Smooth muscle cell of the coronary artery (primary cell): ENCODE data around the gene DHODH. TPM values are rescaled to one million over a fixed set of nuclear protein-coding genes. Genes with fewer than 3 reads are reported as not detected.

Experiments
- total RNA-seq: library from RNA; depleted of rRNA; stranded (reverse); fragments of >200 nt; gene quantifications from 2 replicates; pipeline ENCODE4 v1.2.3, GENCODE V29; 2014; ENCODE audit warnings: low replicate concordance

Gene DHODH
- 2.3 and 2.9 TPM in 2 replicates for total RNA-seq

DNA sequence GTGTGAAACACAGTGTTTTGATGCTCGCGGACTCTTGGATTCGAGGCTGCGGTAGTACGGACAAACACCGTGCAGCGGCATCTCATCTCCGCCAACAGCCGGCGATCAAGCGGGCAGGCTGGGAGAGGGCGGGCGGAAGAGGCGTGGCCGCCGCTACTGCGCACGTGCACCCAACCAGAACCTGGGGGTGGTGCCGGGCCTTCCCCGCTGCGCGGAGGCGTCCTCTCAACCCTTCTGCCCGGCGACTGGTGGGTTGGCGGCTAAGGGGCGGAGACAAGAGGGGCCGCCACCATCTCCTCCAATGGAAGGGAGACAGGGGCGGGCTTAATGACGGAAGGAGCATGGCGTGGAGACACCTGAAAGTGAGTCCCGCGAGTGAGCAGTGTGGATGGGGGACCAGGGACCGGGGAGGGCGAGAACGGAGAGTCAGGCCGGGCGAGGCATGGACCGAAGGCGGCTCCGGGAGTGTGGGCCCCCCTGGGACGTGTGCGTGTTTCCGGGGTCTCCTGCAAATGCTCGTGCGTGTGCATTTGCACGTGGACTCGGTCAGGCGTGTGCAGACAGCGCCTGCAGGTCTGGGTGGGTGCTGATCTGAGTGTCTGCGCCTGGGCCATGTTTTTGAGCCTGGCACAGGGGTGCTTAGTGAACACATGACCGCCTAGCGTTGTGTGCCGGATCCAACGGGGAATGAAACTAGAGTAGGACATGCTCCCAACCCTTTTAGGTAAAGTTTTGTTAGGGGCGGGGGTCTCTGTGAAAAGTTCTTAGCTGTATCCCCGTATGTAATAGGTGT is at the start of gene DHODH:
TSS of gene DHODH (plus strand) at position 321 of the 793 bp plus-strand sequence. CDS start at position 342, 21 bp downstream.

DNA sequence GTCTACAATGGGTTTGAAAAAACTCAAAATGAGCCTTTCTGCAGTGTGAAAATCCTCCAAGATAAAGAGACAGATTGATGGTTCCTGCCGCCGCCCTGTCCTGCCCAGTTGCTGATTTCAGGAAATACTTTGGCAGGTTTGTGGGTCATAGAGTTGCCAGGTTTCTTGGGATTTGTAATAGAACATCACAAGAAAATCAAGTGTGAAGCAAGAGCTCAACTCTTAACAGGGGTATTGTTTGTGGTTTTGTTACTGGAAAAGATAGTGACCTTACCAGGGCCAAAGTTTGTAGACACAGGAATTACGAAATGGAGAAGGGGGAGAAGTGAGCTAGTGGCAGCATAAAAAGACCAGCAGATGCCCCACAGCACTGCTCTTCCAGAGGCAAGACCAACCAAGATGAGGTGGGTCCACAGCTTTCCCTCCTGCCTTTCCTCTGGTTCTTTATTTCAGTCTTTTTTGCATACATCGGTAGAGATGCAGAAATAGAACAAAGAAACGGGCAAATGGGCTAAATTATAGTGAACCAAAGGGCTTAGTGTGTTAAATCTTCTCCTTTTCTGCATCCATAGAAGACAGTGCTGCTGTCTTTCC is 45.8 kb downstream of the DHODH start, which contains the start of gene HP:
TSS of gene HP (plus strand) at position 252 of the 594 bp plus-strand sequence. CDS start at position 400, 148 bp downstream.

Other genes starting within 250 kb of the DHODH start
- 26.6 and 45.2 TPM in 2 replicates for gene AP1G1, start 199.9 kb upstream of the DHODH start, total RNA-seq
- gene ATXN1L, start 162.8 kb upstream of the DHODH start, total RNA-seq, result 6.8 and 7.5 TPM in 2 replicates
- 5.3 and 5.6 TPM in 2 replicates for gene ZNF821, start 124.6 kb upstream of the DHODH start, total RNA-seq
- 92.8 and 136 TPM in 2 replicates for gene IST1, start 113.2 kb upstream of the DHODH start, total RNA-seq
- not detected in 2 replicates for gene PKD1L3, start 8.3 kb upstream of the DHODH start, total RNA-seq
- gene HP, start 45.8 kb downstream of the DHODH start, total RNA-seq, result 0.35 TPM in 1 of 2 replicates, not detected in the other
- gene HPR, start 54.5 kb downstream of the DHODH start, total RNA-seq, result 0.12 TPM in 1 of 2 replicates, not detected in the other
- 8.1 and 8.3 TPM in 2 replicates for gene TXNL4B, start 84.9 kb downstream of the DHODH start, total RNA-seq
- 96.4 and 258 TPM in 2 replicates for gene DHX38, start 85.1 kb downstream of the DHODH start, total RNA-seq
- gene PMFBP1, start 163.4 kb downstream of the DHODH start, total RNA-seq, result 0.15 TPM in 1 of 2 replicates, not detected in the other